ENCODE measurements around the gene LRIF1.
"Not testable (repeated sequence)": the region's sequence is repeated elsewhere in the genome, so short reads cannot be mapped to it uniquely, and the experiment has no call there.

The LRIF1 gene

GRCh38 chr1:110963691-110964454 lies at the start of gene LRIF1:
LRIF1 (minus strand) TSS chr1:110963922; CDS start chr1:110963688, 234 bp downstream.
- H3K36me3 Mint-ChIP-seq (ENCODE audit: low read depth): peaks cover 62% of the 10 kb centered on the region
- intact Hi-C loops (cut with micrococcal nuclease): loop anchor here (5.0 to 10.0 kb wide), 3 partner anchors 49 to 339 kb away; partner anchors contain the start of gene CD53
- peaks cover 72% of the 10 kb centered on the region for H3K9me3 Mint-ChIP-seq
- peaks cover 24% of the 10 kb centered on the region for H3K27me3 Mint-ChIP-seq
- peak within 1 kb of the TSS; percentile 85 for H3K4me3 Mint-ChIP-seq
- peak within 1 kb of the TSS; percentile 99 for H3K27ac Mint-ChIP-seq
- peaks cover 31% of the 10 kb centered on the region for H3K4me1 Mint-ChIP-seq (ENCODE audit: low read depth)

GRCh38 chr1:111008031-111008430 lies 44.3 kb upstream of the LRIF1 start:
- H3K27me3 Mint-ChIP-seq: peaks cover 12% of the 10 kb centered on the region
- no peak overlapping the region for H3K27ac Mint-ChIP-seq
- no peaks in the 10 kb centered on the region for H3K4me1 Mint-ChIP-seq (ENCODE audit: low read depth)
- no peaks in the 10 kb centered on the region for H3K36me3 Mint-ChIP-seq (ENCODE audit: low read depth)
- peaks cover 32% of the 10 kb centered on the region for H3K9me3 Mint-ChIP-seq
- no peak overlapping the region for H3K4me3 Mint-ChIP-seq
- intact Hi-C loops (cut with micrococcal nuclease): no loop called here

- Mint-ChIP-seq H3K9me3 (peaks cover 34% of the 10 kb centered on the region), H3K4me3 (no peak overlapping the region), H3K36me3 (ENCODE audit: low read depth) (no peaks in the 10 kb centered on the region), H3K4me1 (ENCODE audit: low read depth) (no peaks in the 10 kb centered on the region), H3K27me3 (peaks cover 9% of the 10 kb centered on the region), H3K27ac (no peak overlapping the region)
- intact Hi-C loops (cut with micrococcal nuclease): no loop called here
These were observed 42.8 kb upstream of the LRIF1 start for GRCh38 chr1:111006556-111006955.

DNA sequence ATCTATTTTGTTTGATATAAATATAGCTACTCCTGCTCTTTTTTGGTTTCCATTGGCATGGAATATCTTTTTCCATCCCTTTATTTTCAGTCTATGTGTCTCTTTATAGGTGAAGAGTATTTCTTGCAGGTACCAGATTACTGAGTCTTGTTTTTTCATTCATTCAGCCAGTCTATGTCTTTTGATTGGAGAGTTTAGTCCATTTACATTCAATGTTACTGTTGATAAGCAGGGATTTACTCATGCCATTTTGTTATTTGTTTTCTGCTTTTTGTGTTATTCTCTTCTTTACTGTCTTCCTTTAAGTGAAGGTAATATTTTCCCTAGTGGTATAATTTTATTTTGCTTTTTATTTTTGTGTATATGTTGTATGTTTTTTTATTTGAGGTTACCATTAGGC lies 35.9 kb upstream of the LRIF1 start:
- Mint-ChIP-seq H3K9me3 (peaks cover 17% of the 10 kb centered on the region), H3K27me3 (peaks cover 44% of the 10 kb centered on the region)
- H3K4me3 Mint-ChIP-seq; H3K27ac Mint-ChIP-seq; H3K36me3 Mint-ChIP-seq (ENCODE audit: low read depth); H3K4me1 Mint-ChIP-seq (ENCODE audit: low read depth): not testable (repeated sequence)
- intact Hi-C loops (cut with micrococcal nuclease): loop anchor here (10.0 kb wide), 1 partner anchor 215 kb away; no protein-coding TSS in a partner anchor

- peaks cover 32% of the 10 kb centered on the region for H3K27me3 Mint-ChIP-seq
- H3K36me3 Mint-ChIP-seq (ENCODE audit: low read depth); H3K27ac Mint-ChIP-seq; H3K4me3 Mint-ChIP-seq; H3K4me1 Mint-ChIP-seq (ENCODE audit: low read depth); H3K9me3 Mint-ChIP-seq: not testable (repeated sequence)
- intact Hi-C loops (cut with micrococcal nuclease): loop anchor here (10.0 kb wide), 1 partner anchor 208 kb away; no protein-coding TSS in a partner anchor
These were observed 28.6 kb upstream of the LRIF1 start for GRCh38 chr1:110992329-110992728.

- not testable (repeated sequence) for H3K4me1 Mint-ChIP-seq (ENCODE audit: low read depth); H3K4me3 Mint-ChIP-seq; H3K36me3 Mint-ChIP-seq (ENCODE audit: low read depth); H3K9me3 Mint-ChIP-seq; H3K27ac Mint-ChIP-seq
- intact Hi-C loops (cut with micrococcal nuclease): loop anchor here (10.0 kb wide), 1 partner anchor 206 kb away; no protein-coding TSS in a partner anchor
- H3K27me3 Mint-ChIP-seq: peaks cover 24% of the 10 kb centered on the region
These were observed 27.6 kb upstream of the LRIF1 start for GRCh38 chr1:110991295-110991694.

DNA sequence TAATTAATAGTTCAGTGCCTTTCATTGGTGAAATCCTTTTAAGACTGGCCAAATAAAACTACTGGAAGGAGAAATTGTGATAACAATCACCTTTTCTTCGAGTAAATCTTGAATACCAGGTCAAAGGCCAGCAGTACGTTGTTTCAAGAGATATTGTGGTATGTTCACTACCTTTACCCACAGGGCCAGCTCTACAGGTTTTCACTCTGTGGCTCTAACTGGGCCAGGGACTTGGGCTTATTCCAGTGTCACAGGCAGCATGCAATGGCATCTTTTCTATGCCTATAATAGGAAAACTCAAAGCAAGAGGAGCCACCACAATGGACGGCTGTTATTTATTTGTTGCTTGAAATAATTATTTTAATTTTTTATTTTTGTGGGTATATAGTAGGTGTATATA lies 26.8 kb upstream of the LRIF1 start:
- Mint-ChIP-seq H3K9me3 (no peaks in the 10 kb centered on the region), H3K4me3 (no peak overlapping the region), H3K27ac (no peak overlapping the region), H3K4me1 (ENCODE audit: low read depth) (no peaks in the 10 kb centered on the region), H3K27me3 (peaks cover 18% of the 10 kb centered on the region), H3K36me3 (ENCODE audit: low read depth) (no peaks in the 10 kb centered on the region)
- intact Hi-C loops (cut with micrococcal nuclease): loop anchor here (10.0 kb wide), 1 partner anchor 206 kb away; no protein-coding TSS in a partner anchor

DNA sequence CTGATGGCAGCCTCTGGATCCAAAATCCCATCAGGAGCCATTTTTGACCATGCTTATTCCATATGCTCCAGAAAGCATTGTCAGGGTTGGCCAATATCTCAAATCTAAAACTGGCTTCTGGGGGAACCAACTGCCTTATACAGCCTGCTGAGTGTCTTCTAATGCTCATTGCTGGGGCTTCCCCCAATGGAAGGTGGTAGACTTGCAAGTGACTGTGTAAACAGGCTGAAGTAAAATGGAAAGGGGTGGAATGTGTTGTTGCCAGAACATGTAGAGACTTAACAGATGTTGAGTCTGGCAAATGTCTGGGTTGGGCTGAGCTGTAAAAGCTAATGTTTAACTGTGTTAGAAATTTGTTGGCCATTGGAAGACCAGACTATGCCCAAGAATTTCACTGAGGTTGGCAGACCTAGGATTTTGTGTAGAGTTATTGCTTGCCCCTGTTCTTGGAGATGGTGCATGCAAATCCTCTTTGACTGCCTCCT lies 22.7 kb upstream of the LRIF1 start:
- no peaks in the 10 kb centered on the region for H3K4me1 Mint-ChIP-seq (ENCODE audit: low read depth)
- H3K9me3 Mint-ChIP-seq: peaks cover 14% of the 10 kb centered on the region
- H3K27me3 Mint-ChIP-seq: peaks cover 14% of the 10 kb centered on the region
- no peaks in the 10 kb centered on the region for H3K36me3 Mint-ChIP-seq (ENCODE audit: low read depth)
- intact Hi-C loops (cut with micrococcal nuclease): no loop called here
- H3K4me3 Mint-ChIP-seq: no peak overlapping the region
- H3K27ac Mint-ChIP-seq: no peak overlapping the region

DNA sequence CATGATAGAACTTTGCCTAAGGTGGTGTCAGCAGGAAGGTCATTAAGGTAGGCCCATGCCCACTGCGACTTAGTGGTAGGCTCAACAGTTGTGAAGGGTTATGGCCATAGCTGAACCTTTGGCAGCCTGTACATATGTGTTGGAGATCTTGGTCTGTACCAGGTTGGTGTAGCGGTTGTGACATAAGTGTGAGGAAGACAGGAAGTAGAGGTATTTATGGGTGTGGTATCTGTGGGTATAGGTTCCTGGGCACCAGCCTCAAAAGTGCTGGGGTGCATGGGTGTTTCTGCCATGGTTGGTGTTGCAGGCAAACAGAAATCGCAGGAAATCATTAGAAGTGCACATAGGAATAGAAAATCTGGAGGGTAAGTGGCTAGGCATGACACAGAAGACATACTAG lies 18.6 kb upstream of the LRIF1 start:
- intact Hi-C loops (cut with micrococcal nuclease): no loop called here
- no peaks in the 10 kb centered on the region for H3K4me1 Mint-ChIP-seq (ENCODE audit: low read depth)

GRCh38 chr1:110979154-110979553 lies 15.4 kb upstream of the LRIF1 start:
- no peaks in the 10 kb centered on the region for H3K36me3 Mint-ChIP-seq (ENCODE audit: low read depth)
- peaks cover 44% of the 10 kb centered on the region for H3K9me3 Mint-ChIP-seq
- H3K27me3 Mint-ChIP-seq: peaks cover 31% of the 10 kb centered on the region
- no peaks in the 10 kb centered on the region for H3K4me1 Mint-ChIP-seq (ENCODE audit: low read depth)
- H3K4me3 Mint-ChIP-seq: no peak overlapping the region
- H3K27ac Mint-ChIP-seq: no peak overlapping the region
- intact Hi-C loops (cut with micrococcal nuclease): no loop called here

More for the DNA sequence above, 18.6 kb upstream of the LRIF1 start:
- Mint-ChIP-seq H3K36me3 (ENCODE audit: low read depth) (no peaks in the 10 kb centered on the region), H3K27me3 (peaks cover 25% of the 10 kb centered on the region), H3K4me3 (no peak overlapping the region), H3K9me3 (peaks cover 28% of the 10 kb centered on the region), H3K27ac (no peak overlapping the region)

DNA sequence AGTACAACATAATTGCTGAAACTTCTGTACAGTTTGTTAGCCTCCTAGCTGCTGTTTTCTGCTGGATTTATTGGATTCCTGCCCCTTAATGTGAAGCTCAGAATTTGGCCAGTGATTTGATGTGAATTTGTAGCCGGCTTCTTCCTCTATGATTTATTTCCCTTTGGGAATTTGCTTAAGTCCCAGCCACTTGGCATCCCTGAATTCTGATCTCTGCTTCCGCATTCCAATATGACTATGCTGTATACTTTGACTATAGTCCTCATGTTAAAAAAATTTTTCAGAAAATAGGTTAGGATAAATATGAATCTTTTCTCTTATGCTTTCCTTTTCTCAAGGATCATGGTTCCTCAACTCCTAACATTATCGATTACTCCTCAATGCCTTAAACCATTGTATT lies 12.4 kb upstream of the LRIF1 start:
- no peaks in the 10 kb centered on the region for H3K4me1 Mint-ChIP-seq (ENCODE audit: low read depth)
- intact Hi-C loops (cut with micrococcal nuclease): no loop called here
- peaks cover 46% of the 10 kb centered on the region for H3K27me3 Mint-ChIP-seq
- H3K4me3 Mint-ChIP-seq: no peak overlapping the region
- peaks cover 43% of the 10 kb centered on the region for H3K9me3 Mint-ChIP-seq
- H3K36me3 Mint-ChIP-seq (ENCODE audit: low read depth): no peaks in the 10 kb centered on the region
- H3K27ac Mint-ChIP-seq: no peak overlapping the region

GRCh38 chr1:110975265-110975664 lies 11.5 kb upstream of the LRIF1 start:
- Mint-ChIP-seq H3K4me1 (ENCODE audit: low read depth) (no peaks in the 10 kb centered on the region), H3K4me3 (no peak overlapping the region), H3K27me3 (peaks cover 47% of the 10 kb centered on the region), H3K9me3 (peaks cover 35% of the 10 kb centered on the region), H3K36me3 (ENCODE audit: low read depth) (no peaks in the 10 kb centered on the region), H3K27ac (no peak overlapping the region)
- intact Hi-C loops (cut with micrococcal nuclease): no loop called here

DNA sequence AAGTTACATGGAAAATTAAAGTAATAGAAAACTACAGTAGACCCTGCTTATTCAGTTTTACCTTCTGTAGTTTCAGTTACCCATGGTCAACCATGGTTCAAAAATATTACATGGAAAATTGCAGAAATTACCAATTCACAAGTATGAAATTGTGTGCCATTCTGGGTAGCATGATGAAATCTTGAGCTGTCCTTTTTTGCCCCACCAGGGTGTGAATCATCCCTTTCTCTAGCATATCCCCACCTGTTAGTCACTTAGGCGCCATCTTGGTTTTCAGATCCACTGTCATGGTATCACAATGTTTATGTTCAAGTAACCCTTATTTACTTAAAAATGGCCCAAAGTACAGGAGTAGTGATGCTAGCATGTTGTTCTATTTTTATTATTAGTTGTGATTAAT lies 3.5 kb upstream of the LRIF1 start:
- H3K4me3 Mint-ChIP-seq: no peak overlapping the region
- intact Hi-C loops (cut with micrococcal nuclease): loop anchor here (10.0 kb wide), 2 partner anchors 52 to 342 kb away; no protein-coding TSS in a partner anchor

GRCh38 chr1:110964455-110964903 lies 757 bp upstream of the LRIF1 start:
- H3K4me1 Mint-ChIP-seq (ENCODE audit: low read depth): peaks cover 31% of the 10 kb centered on the region
- peak overlapping the region; percentile 71 for H3K4me3 Mint-ChIP-seq
- peaks cover 56% of the 10 kb centered on the region for H3K36me3 Mint-ChIP-seq (ENCODE audit: low read depth)
- intact Hi-C loops (cut with micrococcal nuclease): loop anchor here (5.0 to 10.0 kb wide), 3 partner anchors 50 to 340 kb away; partner anchors contain the start of gene CD53
- peaks cover 27% of the 10 kb centered on the region for H3K27me3 Mint-ChIP-seq
- H3K9me3 Mint-ChIP-seq: peaks cover 72% of the 10 kb centered on the region
- peak overlapping the region; percentile 99 for H3K27ac Mint-ChIP-seq

More for the DNA sequence above, 3.5 kb upstream of the LRIF1 start:
- Mint-ChIP-seq H3K27me3 (peaks cover 51% of the 10 kb centered on the region), H3K4me1 (ENCODE audit: low read depth) (peaks cover 17% of the 10 kb centered on the region), H3K9me3 (peaks cover 71% of the 10 kb centered on the region), H3K27ac (no peak overlapping the region), H3K36me3 (ENCODE audit: low read depth) (peaks cover 37% of the 10 kb centered on the region)

Measured in dendritic cell treated with granulocyte-macrophage colony-stimulating factor and Interleukin-4, amounts not matched to agents 40 ng/mL and 50 ng/mL, for 4 days (primary cell).